Trophoblast cell (in vitro differentiated cells and primary cell): ENCODE measurements around the gene CORO2A.

Source experiments
- DNase-seq, 2 donors: peaks; one replicate each; pipeline ENCODE4 v3.0.0-alpha.2; 2016
- H2AFZ ChIP-seq: 2 replicates; pipeline ENCODE4 v1.6.1; 2013; ENCODE audit warnings: low read length, moderate library complexity, mild to moderate bottlenecking; ENCODE audit not compliant: insufficient read depth, poor library complexity
- H2AK5ac ChIP-seq: 2 replicates; pipeline ENCODE4 v1.6.1; 2013; ENCODE audit warnings: mild to moderate bottlenecking, low read length
- H2BK120ac ChIP-seq: 2 replicates; pipeline ENCODE4 v1.6.1; 2013; ENCODE audit warnings: low read length, mild to moderate bottlenecking, moderate library complexity; ENCODE audit not compliant: insufficient read depth, poor library complexity
- H2BK12ac ChIP-seq: 2 replicates; pipeline ENCODE4 v1.6.1; 2013; ENCODE audit warnings: mild to moderate bottlenecking, low read length, moderate library complexity
- H2BK5ac ChIP-seq: 2 replicates; pipeline ENCODE4 v1.6.1; 2013; ENCODE audit warnings: low read length, low read depth, moderate library complexity, mild to moderate bottlenecking; ENCODE audit not compliant: poor library complexity
- H3K14ac ChIP-seq: 2 replicates; pipeline ENCODE4 v1.6.1; 2013; ENCODE audit warnings: mild to moderate bottlenecking, low read length
- H3K18ac ChIP-seq: 2 replicates; pipeline ENCODE4 v1.6.1; 2013; ENCODE audit warnings: mild to moderate bottlenecking, low read length
- H3K23ac ChIP-seq: 2 replicates; pipeline ENCODE4 v1.6.1; 2013; ENCODE audit warnings: low read length
- H3K27ac ChIP-seq: 2 replicates; pipeline ENCODE4 v1.5.1; 2013; ENCODE audit warnings: low read depth, mild to moderate bottlenecking, inconsistent platforms, low read length, moderate library complexity
- H3K27me3 ChIP-seq: 2 replicates; pipeline ENCODE4 v1.6.1; 2013; ENCODE audit warnings: inconsistent platforms, mild to moderate bottlenecking, low read length, moderate library complexity; ENCODE audit not compliant: insufficient read depth
- H3K36me3 ChIP-seq, 2 experiments: 1 replicate in 1 of 2; 2 replicates in 1 of 2; pipeline ENCODE4 v1.6.1; 2013; ENCODE audit warnings: low read length in 2 of 2, mild to moderate bottlenecking in 2 of 2, moderate library complexity in 1 of 2; ENCODE audit not compliant: insufficient read depth in 2 of 2, control insufficient read depth in 1 of 2
- H3K4ac ChIP-seq: 2 replicates; pipeline ENCODE4 v1.6.1; 2013; ENCODE audit warnings: low read depth, mild to moderate bottlenecking, low read length, moderate library complexity
- H3K4me1 ChIP-seq, 2 experiments: 1 replicate in 1 of 2; 2 replicates in 1 of 2; pipeline ENCODE4 v1.6.1; 2013; ENCODE audit warnings: low read length in 2 of 2, mild to moderate bottlenecking in 2 of 2, moderate library complexity in 1 of 2; ENCODE audit not compliant: insufficient read depth in 2 of 2, control insufficient read depth in 1 of 2
- H3K4me2 ChIP-seq: 2 replicates; pipeline ENCODE4 v1.6.1; 2013; ENCODE audit warnings: inconsistent platforms, mild to moderate bottlenecking, low read length, moderate library complexity
- H3K4me3 ChIP-seq: 2 replicates; pipeline ENCODE4 v1.5.1; 2013; ENCODE audit warnings: mild to moderate bottlenecking, low read depth, low read length, inconsistent platforms
- H3K79me1 ChIP-seq: one replicate; pipeline ENCODE4 v1.6.1; 2013; ENCODE audit warnings: low read length
- H3K79me2 ChIP-seq: 2 replicates; pipeline ENCODE4 v1.6.1; 2013; ENCODE audit warnings: low read length, mild to moderate bottlenecking; ENCODE audit not compliant: control insufficient read depth, insufficient read depth, poor library complexity
- H3K9ac ChIP-seq: 2 replicates; pipeline ENCODE4 v1.6.1; 2013; ENCODE audit warnings: mild to moderate bottlenecking, low read length
- H3K9me3 ChIP-seq: 2 replicates; pipeline ENCODE4 v1.6.1; 2013; ENCODE audit warnings: low read depth, mild to moderate bottlenecking, control low read depth, inconsistent platforms, low read length; ENCODE audit not compliant: insufficient read depth
- H4K12ac ChIP-seq: 2 replicates; pipeline ENCODE4 v1.6.1; 2013; ENCODE audit warnings: low read depth, mild to moderate bottlenecking, low read length, moderate library complexity
- H4K8ac ChIP-seq: 2 replicates; pipeline ENCODE4 v1.6.1; 2013; ENCODE audit warnings: low read depth, mild to moderate bottlenecking, low read length, moderate library complexity
- H4K91ac ChIP-seq: one replicate; pipeline ENCODE4 v1.6.1; 2013; ENCODE audit warnings: low read depth, mild to moderate bottlenecking, low read length, moderate library complexity
- WGBS: extraction: QIAGEN DNeasy Blood & Tissue Kit; methylation state at CpG from one replicate; pipeline ENCODE4 v1.1.7; 2013; ENCODE audit warnings: missing lambda C conversion rate; ENCODE audit not compliant: insufficient read length, insufficient coverage; ENCODE audit errors: extremely low coverage; 5-methylcytosine and 5-hydroxymethylcytosine counted together

The CORO2A gene

DNA sequence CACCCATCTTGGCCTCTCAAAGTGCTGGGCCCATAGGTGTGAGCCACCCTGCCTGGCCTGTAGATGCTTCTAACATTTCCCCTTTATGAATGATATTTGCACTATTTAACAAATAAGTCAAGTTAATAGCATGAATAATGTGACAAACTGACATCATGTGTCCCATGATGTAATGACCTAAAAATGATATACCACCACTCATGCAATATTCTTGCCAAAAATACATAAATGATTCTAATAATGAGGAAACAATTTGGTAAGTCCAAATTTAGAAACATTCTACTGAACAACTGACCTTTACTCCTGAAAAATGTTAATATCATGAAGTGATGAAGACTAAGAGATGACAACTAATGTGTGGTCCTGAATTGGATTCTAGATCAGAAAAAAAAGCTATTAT is 39.9 kb downstream of the CORO2A start:
- Histone ChIP-seq H3K36me3 (peaks cover 8 to 19% of the 10 kb centered on the region in 2 experiments), H3K4me3 (no peak overlapping the region), H3K27ac (no peak overlapping the region), H3K27me3 (no peaks in the 10 kb centered on the region), H2BK120ac (no peak overlapping the region), H3K4me1 (peaks cover 0 to 7% of the 10 kb centered on the region in 2 experiments), H3K79me2 (no peaks in the 10 kb centered on the region), H3K4ac (no peak overlapping the region), H2AFZ (no peak overlapping the region), H4K12ac (no peak overlapping the region), H3K4me2 (no peak overlapping the region), H3K18ac (no peak overlapping the region), H3K23ac (no peak overlapping the region), H2BK5ac (no peak overlapping the region), H2BK12ac (no peak overlapping the region), H3K79me1 (no peaks in the 10 kb centered on the region), H4K8ac (no peak overlapping the region), H4K91ac (no peak overlapping the region), H3K9ac (no peak overlapping the region), H2AK5ac (no peak overlapping the region), H3K14ac (no peak overlapping the region), H3K9me3 (no peaks in the 10 kb centered on the region)
- no peak for DNase-seq

DNA sequence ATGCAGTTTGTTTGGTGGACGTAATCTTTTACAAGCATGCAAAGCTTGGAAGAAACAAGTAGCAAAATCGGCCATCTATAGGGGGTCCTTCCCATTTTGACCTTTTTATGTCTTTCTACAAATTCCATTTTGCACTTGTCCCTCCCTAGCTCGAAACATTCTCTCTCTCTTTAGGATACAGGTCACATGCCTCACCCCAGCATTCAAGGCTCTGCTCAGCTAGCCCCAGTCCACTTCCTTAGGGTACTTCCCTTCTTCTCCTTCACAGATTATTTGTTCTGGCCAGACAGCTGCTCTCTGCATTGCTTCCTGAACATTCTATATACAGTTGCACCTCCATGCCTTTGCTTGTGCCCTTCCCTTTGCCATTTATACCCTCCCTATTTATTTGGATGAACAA is 41.7 kb downstream of the CORO2A start:
- no peak overlapping the region for H3K4me3 ChIP-seq
- H3K18ac ChIP-seq: no peak overlapping the region

GRCh38 chr9:98150164-98150563 is 42.3 kb downstream of the CORO2A start:
- no peak overlapping the region for H3K4me3 ChIP-seq
- H4K8ac ChIP-seq: no peak overlapping the region
- WGBS: no CpG with 5 or more reads among the region's 7 CpGs
- H3K14ac ChIP-seq: no peak overlapping the region
- peaks cover 5 to 17% of the 10 kb centered on the region in 2 experiments for H3K4me1 ChIP-seq
- no peak overlapping the region for H3K27ac ChIP-seq
- no peak overlapping the region for H3K23ac ChIP-seq
- H4K91ac ChIP-seq: no peak overlapping the region
- H4K12ac ChIP-seq: no peak overlapping the region
- no peaks in the 10 kb centered on the region for H3K27me3 ChIP-seq
- H2AFZ ChIP-seq: no peak overlapping the region
- no peak overlapping the region for H2BK5ac ChIP-seq
- no peak overlapping the region for H3K4me2 ChIP-seq
- no peaks in the 10 kb centered on the region for H3K79me1 ChIP-seq
- H3K79me2 ChIP-seq: no peaks in the 10 kb centered on the region
- no peak overlapping the region for H3K4ac ChIP-seq
- DNase-seq: no peak
- H2BK120ac ChIP-seq: no peak overlapping the region
- no peaks in the 10 kb centered on the region for H3K9me3 ChIP-seq
- H3K36me3 ChIP-seq: peaks cover 5 to 17% of the 10 kb centered on the region in 2 experiments
- H3K9ac ChIP-seq: no peak overlapping the region
- H2AK5ac ChIP-seq: no peak overlapping the region
- no peak overlapping the region for H2BK12ac ChIP-seq
- H3K18ac ChIP-seq: no peak overlapping the region

More for the DNA sequence above, 41.7 kb downstream of the CORO2A start:
- Histone ChIP-seq H2BK5ac (no peak overlapping the region), H2BK120ac (no peak overlapping the region), H3K79me2 (no peaks in the 10 kb centered on the region), H4K91ac (no peak overlapping the region), H3K79me1 (no peaks in the 10 kb centered on the region), H3K23ac (no peak overlapping the region), H3K27me3 (no peaks in the 10 kb centered on the region), H3K36me3 (peaks cover 5 to 13% of the 10 kb centered on the region in 2 experiments), H3K14ac (no peak overlapping the region), H3K9ac (peak overlapping the region; percentile 12), H3K4ac (no peak overlapping the region), H2BK12ac (no peak overlapping the region), H4K12ac (no peak overlapping the region), H4K8ac (no peak overlapping the region), H3K9me3 (no peaks in the 10 kb centered on the region), H3K4me1 (peaks cover 5 to 17% of the 10 kb centered on the region in 2 experiments), H2AK5ac (no peak overlapping the region), H3K4me2 (no peak overlapping the region), H2AFZ (no peak overlapping the region), H3K27ac (no peak overlapping the region)
- WGBS: no CpG with 5 or more reads among the region's 3 CpGs
- no peak for DNase-seq

GRCh38 chr9:98149422-98149821 is 43.0 kb downstream of the CORO2A start:
- Histone ChIP-seq H3K79me2 (no peaks in the 10 kb centered on the region), H3K4me2 (no peak overlapping the region), H3K14ac (no peak overlapping the region), H3K4me3 (no peak overlapping the region), H4K91ac (no peak overlapping the region), H3K4ac (no peak overlapping the region), H4K12ac (no peak overlapping the region), H2AK5ac (no peak overlapping the region), H2BK12ac (no peak overlapping the region), H3K27ac (no peak overlapping the region), H3K23ac (no peak overlapping the region), H3K18ac (no peak overlapping the region), H3K79me1 (no peaks in the 10 kb centered on the region), H3K36me3 (peaks cover 12 to 22% of the 10 kb centered on the region in 2 experiments), H2BK5ac (no peak overlapping the region), H3K27me3 (no peaks in the 10 kb centered on the region), H2BK120ac (no peak overlapping the region), H3K4me1 (peaks cover 5 to 17% of the 10 kb centered on the region in 2 experiments), H3K9me3 (no peaks in the 10 kb centered on the region), H3K9ac (no peak overlapping the region), H4K8ac (no peak overlapping the region), H2AFZ (no peak overlapping the region)
- WGBS: no CpG with 5 or more reads among the region's 3 CpGs
- DNase-seq: no peak
